ENCODE data around the gene PLAU.

GRCh38 chr10:73956476-73957359 lies 45.8 kb downstream of the PLAU start:
- TF ChIP-seq EZH2phosphoT487 (IDR thresholded peaks at IDR 0.05; ENCODE audit: borderline replicate concordance, low read length), result no peak
- TF ChIP-seq CTCF (conservative IDR thresholded peaks at IDR 0.05; ENCODE audit: low read depth, low read length), result no peak
